HEK293 (cell line): ENCODE data around the gene MTMR4.

Source experiments
- BCL11B ChIP-seq: fragments of 450-650 bp; formaldehyde crosslinking; IDR thresholded peaks from 2 replicates; pipeline ENCODE4 v1.5.1; 2016; ENCODE audit warnings: low read depth, missing biosample characterization, missing genetic modification characterization
- BCL6B ChIP-seq: fragments of 450-650 bp; formaldehyde crosslinking; IDR thresholded peaks from 2 replicates; pipeline ENCODE4 v1.5.1; 2017; ENCODE audit warnings: missing biosample characterization, missing genetic modification characterization
- CTCF ChIP-seq: fragments of 450-650 bp; formaldehyde crosslinking; IDR thresholded peaks from 2 replicates; pipeline ENCODE4 v1.5.1; 2016; ENCODE audit warnings: missing biosample characterization, missing genetic modification characterization
- EGR2 ChIP-seq: fragments of 450-650 bp; formaldehyde crosslinking; IDR thresholded peaks from 2 replicates; pipeline ENCODE4 v1.5.1; 2016; ENCODE audit warnings: low read depth, missing biosample characterization, missing genetic modification characterization
- HIC1 ChIP-seq: fragments of 450-650 bp; formaldehyde crosslinking; IDR thresholded peaks from 2 replicates; pipeline ENCODE4 v1.5.1; 2016; ENCODE audit warnings: missing biosample characterization, missing genetic modification characterization
- KLF7 ChIP-seq: fragments of 450-650 bp; formaldehyde crosslinking; IDR thresholded peaks from 2 replicates; pipeline ENCODE4 v1.5.1; 2016; ENCODE audit warnings: missing biosample characterization, missing genetic modification characterization, borderline replicate concordance
- KLF8 ChIP-seq: fragments of 450-650 bp; formaldehyde crosslinking; IDR thresholded peaks from 2 replicates; pipeline ENCODE4 v1.5.1; 2016; ENCODE audit warnings: missing biosample characterization, missing genetic modification characterization
- ZBTB17 ChIP-seq: fragments of 450-650 bp; formaldehyde crosslinking; IDR thresholded peaks from 2 replicates; pipeline ENCODE4 v1.5.1; 2016; ENCODE audit warnings: missing biosample characterization, missing genetic modification characterization
- ZBTB21 ChIP-seq: fragments of 450-650 bp; formaldehyde crosslinking; IDR thresholded peaks from 2 replicates; pipeline ENCODE4 v1.5.1; 2017; ENCODE audit warnings: missing biosample characterization, missing genetic modification characterization
- ZBTB48 ChIP-seq: fragments of 450-650 bp; formaldehyde crosslinking; IDR thresholded peaks from 2 replicates; pipeline ENCODE4 v1.5.1; 2016; ENCODE audit warnings: missing biosample characterization, missing genetic modification characterization
- ZIC2 ChIP-seq: fragments of 450-650 bp; formaldehyde crosslinking; IDR thresholded peaks from 2 replicates; pipeline ENCODE4 v1.5.1; 2016; ENCODE audit warnings: missing biosample characterization, missing genetic modification characterization
- ZNF10 ChIP-seq: fragments of 450-650 bp; formaldehyde crosslinking; IDR thresholded peaks from 2 replicates; pipeline ENCODE4 v1.5.1; 2017; ENCODE audit warnings: missing biosample characterization, missing genetic modification characterization
- ZNF114 ChIP-seq: fragments of 450-650 bp; formaldehyde crosslinking; IDR thresholded peaks from 2 replicates; pipeline ENCODE4 v1.5.0; 2017; ENCODE audit warnings: missing biosample characterization, missing genetic modification characterization
- ZNF146 ChIP-seq: fragments of 450-650 bp; formaldehyde crosslinking; IDR thresholded peaks from 2 replicates; pipeline ENCODE4 v1.5.1; 2016; ENCODE audit warnings: missing biosample characterization, missing genetic modification characterization
- ZNF23 ChIP-seq: fragments of 450-650 bp; formaldehyde crosslinking; IDR thresholded peaks from 2 replicates; pipeline ENCODE4 v1.5.1; 2016; ENCODE audit warnings: missing biosample characterization, missing genetic modification characterization, borderline replicate concordance
- ZNF274 ChIP-seq, 2 experiments: fragments of 200-500 bp in 1 of 2; fragments of 450-650 bp in 1 of 2; sonication (Bioruptor generic) in 1 of 2; formaldehyde crosslinking in 1 of 2; IDR thresholded peaks; 2 replicates each; pipeline versions ENCODE4 v1.5.1 to v1.6.1; 2014 to 2016; ENCODE audit warnings: borderline replicate concordance in 1 of 2, inconsistent platforms in 1 of 2, low read length in 1 of 2, missing biosample characterization in 1 of 2, missing genetic modification characterization in 1 of 2
- ZNF311 ChIP-seq: fragments of 450-650 bp; formaldehyde crosslinking; IDR thresholded peaks from 2 replicates; pipeline ENCODE4 v1.5.1; 2017; ENCODE audit warnings: missing biosample characterization, missing genetic modification characterization, borderline replicate concordance
- ZNF341 ChIP-seq: fragments of 450-650 bp; formaldehyde crosslinking; IDR thresholded peaks from 2 replicates; pipeline ENCODE4; 2016; ENCODE audit warnings: low read depth, missing biosample characterization, missing genetic modification characterization
- ZNF394 ChIP-seq: fragments of 450-650 bp; formaldehyde crosslinking; IDR thresholded peaks from 2 replicates; pipeline ENCODE4 v1.5.1; 2016; ENCODE audit warnings: missing biosample characterization, missing genetic modification characterization, mild to moderate bottlenecking, moderate library complexity, borderline replicate concordance
- ZNF510 ChIP-seq: fragments of 450-650 bp; formaldehyde crosslinking; IDR thresholded peaks from 2 replicates; pipeline ENCODE4 v1.5.1; 2018; ENCODE audit warnings: mild to moderate bottlenecking, missing genetic modification characterization, missing biosample characterization; ENCODE audit not compliant: insufficient replicate concordance
- ZNF521 ChIP-seq: fragments of 450-650 bp; formaldehyde crosslinking; IDR thresholded peaks from 2 replicates; pipeline ENCODE4 v1.5.1; 2017; ENCODE audit warnings: missing biosample characterization, mild to moderate bottlenecking, missing genetic modification characterization
- ZNF610 ChIP-seq: fragments of 450-650 bp; formaldehyde crosslinking; IDR thresholded peaks from 2 replicates; pipeline ENCODE4 v1.5.1; 2016; ENCODE audit warnings: missing biosample characterization, missing genetic modification characterization, borderline replicate concordance
- ZNF624 ChIP-seq: fragments of 450-650 bp; formaldehyde crosslinking; IDR thresholded peaks from 2 replicates; pipeline ENCODE4 v1.5.1; 2017; ENCODE audit warnings: missing biosample characterization, missing genetic modification characterization
- ZNF785 ChIP-seq: fragments of 450-650 bp; formaldehyde crosslinking; IDR thresholded peaks from 2 replicates; pipeline ENCODE4 v1.5.1; 2016; ENCODE audit warnings: missing biosample characterization, missing genetic modification characterization
- ZSCAN16 ChIP-seq: fragments of 450-650 bp; formaldehyde crosslinking; IDR thresholded peaks from 2 replicates; pipeline ENCODE4 v1.5.1; 2016; ENCODE audit warnings: missing biosample characterization, missing genetic modification characterization
- TF ChIP-seq, protein P1 (sequence below): fragments of 450-650 bp; formaldehyde crosslinking; IDR thresholded peaks from 2 replicates; pipeline ENCODE4 v1.5.1; 2016; ENCODE audit warnings: missing biosample characterization, missing genetic modification characterization
- TF ChIP-seq, protein P2 (sequence below): fragments of 450-650 bp; formaldehyde crosslinking; IDR thresholded peaks from 2 replicates; pipeline ENCODE4 v1.5.1; 2016; ENCODE audit warnings: missing biosample characterization, missing genetic modification characterization, low read depth
- TF ChIP-seq, protein P3 (sequence below): fragments of 450-650 bp; formaldehyde crosslinking; IDR thresholded peaks from 2 replicates; pipeline ENCODE4 v1.5.1; 2017; ENCODE audit warnings: missing biosample characterization, missing genetic modification characterization

MTMR4 gene

DNA sequence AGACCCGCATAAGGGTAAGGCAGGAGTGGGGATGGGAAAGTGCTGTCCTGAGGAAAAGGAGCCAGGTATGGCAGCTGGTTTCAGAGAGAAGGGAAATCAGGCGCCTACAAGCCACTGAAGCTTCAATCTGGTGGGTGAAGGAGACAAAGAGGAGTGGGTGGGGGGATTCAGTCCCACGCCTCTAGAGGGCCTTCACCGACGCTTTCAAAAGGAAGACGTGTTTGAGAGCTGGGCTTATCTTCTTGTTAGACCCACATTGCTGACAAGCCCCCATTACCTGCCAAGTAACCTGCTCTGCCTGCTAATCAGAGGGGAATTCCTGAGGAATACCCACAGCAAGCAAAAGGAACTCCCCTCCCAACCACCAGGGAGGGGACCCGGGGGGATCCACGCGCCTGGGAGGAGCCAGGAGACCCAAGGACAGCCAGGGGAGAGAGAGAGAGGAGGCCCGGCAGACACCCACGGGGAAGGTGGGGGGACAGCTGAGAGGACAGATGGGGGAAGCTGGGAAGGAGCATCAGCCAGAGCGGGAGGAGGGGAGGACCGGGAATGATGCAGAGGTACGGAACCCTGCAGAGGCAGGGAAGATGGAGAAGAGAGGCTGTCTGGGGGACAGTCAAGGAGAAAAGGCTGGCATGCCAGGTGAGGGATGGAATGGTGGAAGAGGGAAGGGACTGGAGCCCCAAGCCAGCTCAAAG lies 1.0 kb downstream of the MTMR4 start (continued):
- TF ChIP-seq, protein P1, sequence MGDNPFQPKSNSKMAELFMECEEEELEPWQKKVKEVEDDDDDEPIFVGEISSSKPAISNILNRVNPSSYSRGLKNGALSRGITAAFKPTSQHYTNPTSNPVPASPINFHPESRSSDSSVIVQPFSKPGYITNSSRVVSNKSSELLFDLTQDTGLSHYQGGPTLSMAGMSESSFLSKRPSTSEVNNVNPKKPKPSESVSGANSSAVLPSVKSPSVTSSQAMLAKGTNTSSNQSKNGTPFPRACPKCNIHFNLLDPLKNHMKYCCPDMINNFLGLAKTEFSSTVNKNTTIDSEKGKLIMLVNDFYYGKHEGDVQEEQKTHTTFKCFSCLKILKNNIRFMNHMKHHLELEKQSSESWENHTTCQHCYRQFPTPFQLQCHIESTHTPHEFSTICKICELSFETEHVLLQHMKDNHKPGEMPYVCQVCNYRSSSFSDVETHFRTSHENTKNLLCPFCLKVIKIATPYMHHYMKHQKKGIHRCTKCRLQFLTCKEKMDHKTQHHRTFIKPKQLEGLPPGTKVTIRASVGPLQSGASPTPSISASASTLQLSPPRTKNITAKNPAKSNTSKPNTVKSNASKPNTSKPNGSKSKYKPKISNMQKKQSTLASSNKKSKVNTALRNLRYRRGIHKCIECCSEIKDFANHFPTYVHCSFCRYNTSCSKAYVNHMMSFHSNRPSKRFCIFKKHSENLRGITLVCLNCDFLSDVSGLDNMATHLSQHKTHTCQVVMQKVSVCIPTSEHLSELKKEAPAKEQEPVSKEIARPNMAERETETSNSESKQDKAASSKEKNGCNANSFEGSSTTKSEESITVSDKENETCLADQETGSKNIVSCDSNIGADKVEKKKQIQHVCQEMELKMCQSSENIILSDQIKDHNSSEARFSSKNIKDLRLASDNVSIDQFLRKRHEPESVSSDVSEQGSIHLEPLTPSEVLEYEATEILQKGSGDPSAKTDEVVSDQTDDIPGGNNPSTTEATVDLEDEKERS (tag by site-specific recombination), result no peak
- TF ChIP-seq BCL11B (tag by site-specific recombination) (no peak), ZNF624 (tag by site-specific recombination) (no peak), ZNF394 (tag by site-specific recombination) (no peak), ZNF510 (no peak), ZBTB17 (tag by site-specific recombination) (no peak), ZNF311 (tag by site-specific recombination) (no peak), ZNF146 (tag by site-specific recombination) (no peak), KLF7 (no peak), CTCF (tag by site-specific recombination) (no peak), ZNF23 (tag by site-specific recombination) (no peak), ZBTB21 (tag by site-specific recombination) (no peak), HIC1 (tag by site-specific recombination) (no peak), ZNF610 (tag by site-specific recombination) (no peak), ZNF785 (tag by site-specific recombination) (no peak), ZIC2 (tag by site-specific recombination) (no peak; the same call in 1 of the 2 replicates), ZSCAN16 (tag by site-specific recombination) (no peak), ZNF10 (tag by site-specific recombination) (no peak), ZNF274 (IDR thresholded peaks at IDR 0.05; ENCODE audit: low read length) (no peak), ZNF274 (tag by site-specific recombination; IDR thresholded peaks at IDR 0.05; ENCODE audit: borderline replicate concordance) (no peak), ZNF114 (tag by site-specific recombination) (no peak), ZBTB48 (tag by site-specific recombination) (no peak), BCL6B (no peak), EGR2 (tag by site-specific recombination) (peak; percentile 72), ZNF341 (no peak), ZNF521 (tag by site-specific recombination) (no peak), KLF8 (tag by site-specific recombination) (no peak)
- TF ChIP-seq, protein P2, sequence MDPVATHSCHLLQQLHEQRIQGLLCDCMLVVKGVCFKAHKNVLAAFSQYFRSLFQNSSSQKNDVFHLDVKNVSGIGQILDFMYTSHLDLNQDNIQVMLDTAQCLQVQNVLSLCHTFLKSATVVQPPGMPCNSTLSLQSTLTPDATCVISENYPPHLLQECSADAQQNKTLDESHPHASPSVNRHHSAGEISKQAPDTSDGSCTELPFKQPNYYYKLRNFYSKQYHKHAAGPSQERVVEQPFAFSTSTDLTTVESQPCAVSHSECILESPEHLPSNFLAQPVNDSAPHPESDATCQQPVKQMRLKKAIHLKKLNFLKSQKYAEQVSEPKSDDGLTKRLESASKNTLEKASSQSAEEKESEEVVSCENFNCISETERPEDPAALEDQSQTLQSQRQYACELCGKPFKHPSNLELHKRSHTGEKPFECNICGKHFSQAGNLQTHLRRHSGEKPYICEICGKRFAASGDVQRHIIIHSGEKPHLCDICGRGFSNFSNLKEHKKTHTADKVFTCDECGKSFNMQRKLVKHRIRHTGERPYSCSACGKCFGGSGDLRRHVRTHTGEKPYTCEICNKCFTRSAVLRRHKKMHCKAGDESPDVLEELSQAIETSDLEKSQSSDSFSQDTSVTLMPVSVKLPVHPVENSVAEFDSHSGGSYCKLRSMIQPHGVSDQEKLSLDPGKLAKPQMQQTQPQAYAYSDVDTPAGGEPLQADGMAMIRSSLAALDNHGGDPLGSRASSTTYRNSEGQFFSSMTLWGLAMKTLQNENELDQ (tag by site-specific recombination), result no peak
- TF ChIP-seq, protein P3, sequence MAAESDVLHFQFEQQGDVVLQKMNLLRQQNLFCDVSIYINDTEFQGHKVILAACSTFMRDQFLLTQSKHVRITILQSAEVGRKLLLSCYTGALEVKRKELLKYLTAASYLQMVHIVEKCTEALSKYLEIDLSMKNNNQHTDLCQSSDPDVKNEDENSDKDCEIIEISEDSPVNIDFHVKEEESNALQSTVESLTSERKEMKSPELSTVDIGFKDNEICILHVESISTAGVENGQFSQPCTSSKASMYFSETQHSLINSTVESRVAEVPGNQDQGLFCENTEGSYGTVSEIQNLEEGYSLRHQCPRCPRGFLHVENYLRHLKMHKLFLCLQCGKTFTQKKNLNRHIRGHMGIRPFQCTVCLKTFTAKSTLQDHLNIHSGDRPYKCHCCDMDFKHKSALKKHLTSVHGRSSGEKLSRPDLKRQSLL (tag by site-specific recombination), result no peak
